MM.1S (cell line): ENCODE results near the gene BACE2.
A peak's percentile ranks its signal among the peaks of the same experiment; 100 is the strongest.

Source experiments
- DNase-seq: peaks from one replicate; pipeline ENCODE4 v3.0.0-alpha.2; 2015
- H2AFZ ChIP-seq: fragments of 300-600 bp; sonication (generic); 2 replicates; pipeline ENCODE4 v1.6.0; 2016; ENCODE audit warnings: antibody characterized with exemption, low read length
- H3F3A ChIP-seq: fragments of 300-600 bp; sonication (generic); 2 replicates; pipeline ENCODE4 v1.6.1; 2016; ENCODE audit warnings: mild to moderate bottlenecking, antibody characterized with exemption, low read length, moderate library complexity, mixed read lengths; ENCODE audit not compliant: insufficient read depth
- H3K27ac ChIP-seq: fragments of 300-600 bp; sonication (generic); 2 replicates; pipeline ENCODE4 v1.5.1; 2016; ENCODE audit warnings: mild to moderate bottlenecking, low read length
- H3K27me3 ChIP-seq: fragments of 300-600 bp; sonication (generic); replicated peaks from 2 replicates; pipeline ENCODE4 v1.6.0; 2016; ENCODE audit warnings: low read length; ENCODE audit not compliant: insufficient read depth
- H3K36me3 ChIP-seq: fragments of 300-600 bp; sonication (generic); replicated peaks from 2 replicates; pipeline ENCODE4 v1.6.1; 2016; ENCODE audit warnings: mild to moderate bottlenecking, low read length, mixed read lengths; ENCODE audit not compliant: insufficient read depth
- H3K4me1 ChIP-seq: fragments of 300-600 bp; sonication (generic); 2 replicates; pipeline ENCODE4 v1.6.1; 2016; ENCODE audit warnings: low read length, mixed read lengths
- H3K4me2 ChIP-seq: fragments of 300-600 bp; sonication (generic); 2 replicates; pipeline ENCODE4 v1.6.0; 2016; ENCODE audit warnings: low read depth, low read length
- H3K4me3 ChIP-seq: fragments of 300-600 bp; sonication (generic); 2 replicates; pipeline ENCODE4 v1.5.1; 2016; ENCODE audit warnings: low read length, mixed read lengths
- H3K79me2 ChIP-seq: fragments of 300-600 bp; sonication (generic); 2 replicates; pipeline ENCODE4 v1.6.1; 2016; ENCODE audit warnings: mixed run types, low read length, mixed read lengths
- H3K9ac ChIP-seq: fragments of 300-600 bp; sonication (generic); 2 replicates; pipeline ENCODE4 v1.6.1; 2016; ENCODE audit warnings: low read length, mixed read lengths
- H3K9me2 ChIP-seq: fragments of 300-600 bp; sonication (generic); replicated peaks from 2 replicates; pipeline ENCODE4 v1.6.1; 2016; ENCODE audit warnings: mild to moderate bottlenecking, low read length, mixed read lengths; ENCODE audit not compliant: insufficient read depth
- H3K9me3 ChIP-seq: fragments of 300-600 bp; sonication (generic); replicated peaks from 2 replicates; pipeline ENCODE4 v1.6.1; 2016; ENCODE audit warnings: mild to moderate bottlenecking, low read length, mixed read lengths; ENCODE audit not compliant: insufficient read depth
- H4K20me1 ChIP-seq: fragments of 300-600 bp; sonication (generic); 2 replicates; pipeline ENCODE4 v1.6.1; 2016; ENCODE audit warnings: mild to moderate bottlenecking, low read length, moderate library complexity, mixed read lengths; ENCODE audit not compliant: insufficient read depth
- EZH2 ChIP-seq: fragments of 300-600 bp; sonication (generic); optimal IDR thresholded peaks from 2 replicates; pipeline ENCODE3; 2017; ENCODE audit warnings: low read depth, mild to moderate bottlenecking, antibody characterized with exemption, low read length, mixed read lengths
- EZH2phosphoT487 ChIP-seq: fragments of 300-600 bp; sonication (generic); IDR thresholded peaks from 2 replicates; pipeline ENCODE4 v1.6.1; 2018; ENCODE audit warnings: antibody characterized with exemption, low read length
- TF ChIP-seq, protein P1 (sequence below): fragments of 300-600 bp; sonication (generic); IDR thresholded peaks from 2 replicates; pipeline ENCODE4 v1.5.1; 2016; ENCODE audit warnings: antibody characterized with exemption, low read length, mixed read lengths

BACE2 gene

DNA sequence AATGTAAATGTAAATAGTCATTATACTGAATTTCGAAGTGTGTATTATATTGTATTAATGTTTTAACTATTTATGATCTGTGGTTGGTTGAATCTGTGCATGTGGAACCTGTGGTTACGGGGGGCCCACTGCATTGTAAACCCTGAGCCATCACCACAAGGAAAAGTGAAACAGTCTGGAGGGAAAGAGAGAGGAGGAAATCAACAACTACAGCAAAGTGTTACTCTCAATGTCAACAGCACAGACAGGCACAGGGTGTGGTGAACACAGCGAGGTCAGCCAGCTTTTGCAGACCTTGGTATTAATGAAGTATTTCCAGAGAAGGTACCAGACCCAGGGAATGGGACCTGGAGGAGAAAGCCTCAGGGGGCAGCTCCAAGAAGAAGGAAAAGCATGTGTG lies 37.1 kb upstream of the BACE2 start:
- TF ChIP-seq EZH2phosphoT487 (no peak), EZH2 (no peak)
- TF ChIP-seq, protein P1, sequence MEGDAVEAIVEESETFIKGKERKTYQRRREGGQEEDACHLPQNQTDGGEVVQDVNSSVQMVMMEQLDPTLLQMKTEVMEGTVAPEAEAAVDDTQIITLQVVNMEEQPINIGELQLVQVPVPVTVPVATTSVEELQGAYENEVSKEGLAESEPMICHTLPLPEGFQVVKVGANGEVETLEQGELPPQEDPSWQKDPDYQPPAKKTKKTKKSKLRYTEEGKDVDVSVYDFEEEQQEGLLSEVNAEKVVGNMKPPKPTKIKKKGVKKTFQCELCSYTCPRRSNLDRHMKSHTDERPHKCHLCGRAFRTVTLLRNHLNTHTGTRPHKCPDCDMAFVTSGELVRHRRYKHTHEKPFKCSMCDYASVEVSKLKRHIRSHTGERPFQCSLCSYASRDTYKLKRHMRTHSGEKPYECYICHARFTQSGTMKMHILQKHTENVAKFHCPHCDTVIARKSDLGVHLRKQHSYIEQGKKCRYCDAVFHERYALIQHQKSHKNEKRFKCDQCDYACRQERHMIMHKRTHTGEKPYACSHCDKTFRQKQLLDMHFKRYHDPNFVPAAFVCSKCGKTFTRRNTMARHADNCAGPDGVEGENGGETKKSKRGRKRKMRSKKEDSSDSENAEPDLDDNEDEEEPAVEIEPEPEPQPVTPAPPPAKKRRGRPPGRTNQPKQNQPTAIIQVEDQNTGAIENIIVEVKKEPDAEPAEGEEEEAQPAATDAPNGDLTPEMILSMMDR, result no peak

DNA sequence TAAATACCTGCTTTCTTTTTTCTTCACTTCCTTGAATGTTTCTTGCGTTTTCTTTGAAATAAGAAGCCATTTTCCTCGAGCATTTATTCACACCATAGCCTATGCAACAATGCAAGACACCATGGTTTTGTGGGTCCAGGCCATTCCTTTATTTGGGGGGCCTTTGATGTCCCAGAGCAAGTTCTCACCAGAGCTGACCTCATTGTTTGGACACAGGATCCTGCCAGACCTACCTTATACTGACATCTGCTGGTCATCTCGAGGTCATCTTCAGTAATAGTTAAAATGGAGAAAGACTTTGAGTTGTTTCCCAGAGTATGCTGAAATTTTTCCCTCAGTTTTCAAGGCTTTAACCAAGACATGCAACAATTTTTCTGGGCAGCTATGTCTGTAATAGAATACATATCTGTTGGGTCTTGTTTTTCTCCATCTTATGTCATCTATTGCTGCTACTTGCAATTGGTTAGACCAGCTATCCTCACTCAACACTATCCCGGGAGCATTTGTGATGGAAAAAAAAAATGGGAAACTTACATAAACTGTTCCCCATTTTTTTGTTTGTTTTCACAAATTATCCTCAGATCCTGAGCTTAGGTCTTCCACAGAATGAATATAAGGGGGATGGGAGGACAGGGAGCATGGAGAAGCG lies 34.0 kb upstream of the BACE2 start:
- DNase-seq, result peak; percentile 59
- Histone ChIP-seq H2AFZ (no peak overlapping the region), H3K4me1 (no peaks in the 10 kb centered on the region)

More for the DNA sequence above, 37.1 kb upstream of the BACE2 start:
- H3K9me3 ChIP-seq, result no peaks in the 10 kb centered on the region
- H3K4me1 ChIP-seq, result no peaks in the 10 kb centered on the region
- H3K36me3 ChIP-seq, result no peaks in the 10 kb centered on the region
- no peak overlapping the region for H3K27ac ChIP-seq
- no peaks in the 10 kb centered on the region for H3F3A ChIP-seq
- H2AFZ ChIP-seq, result no peak overlapping the region
- H4K20me1 ChIP-seq, result no peaks in the 10 kb centered on the region
- no peaks in the 10 kb centered on the region for H3K79me2 ChIP-seq
- H3K9ac ChIP-seq, result no peak overlapping the region
- no peak overlapping the region for H3K4me3 ChIP-seq
- H3K27me3 ChIP-seq, result no peaks in the 10 kb centered on the region
- H3K4me2 ChIP-seq, result no peak overlapping the region
- no peak for DNase-seq
- H3K9me2 ChIP-seq, result no peaks in the 10 kb centered on the region

DNA sequence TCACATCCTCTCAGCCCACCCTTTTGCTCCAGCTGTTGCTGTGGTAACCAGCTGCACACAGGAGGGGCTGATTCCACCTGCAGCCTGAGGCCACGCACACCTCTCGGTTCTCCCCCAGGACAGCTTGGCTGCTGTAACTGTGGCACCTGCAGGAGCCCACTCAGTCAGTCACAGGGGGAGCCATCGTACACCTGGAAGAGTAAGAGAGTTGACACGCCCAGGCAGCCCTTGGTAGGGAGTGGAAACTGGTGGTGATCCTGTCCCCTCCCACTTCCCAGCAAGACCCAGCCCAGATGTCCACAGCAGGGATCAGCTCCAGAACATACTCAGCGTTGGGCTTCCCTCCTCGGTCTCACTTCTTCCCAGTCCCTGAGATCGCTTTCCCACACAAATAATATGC lies 32.2 kb upstream of the BACE2 start:
- Histone ChIP-seq H2AFZ (no peak overlapping the region), H3K9me2 (no peaks in the 10 kb centered on the region), H3K9ac (no peak overlapping the region), H3K4me3 (no peak overlapping the region), H4K20me1 (no peaks in the 10 kb centered on the region), H3K36me3 (no peaks in the 10 kb centered on the region), H3K9me3 (no peaks in the 10 kb centered on the region), H3K4me2 (no peak overlapping the region), H3K27me3 (0 out of 2 replicates have a peak, but pooled peaks cover 11% of the 10 kb centered on the region), H3K27ac (no peak overlapping the region), H3F3A (no peaks in the 10 kb centered on the region), H3K4me1 (no peaks in the 10 kb centered on the region), H3K79me2 (no peaks in the 10 kb centered on the region)
- DNase-seq, result no peak
- TF ChIP-seq EZH2phosphoT487, result no peak
- TF ChIP-seq EZH2, result no peak
- TF ChIP-seq, protein P1, result no peak

More for the DNA sequence above, 34.0 kb upstream of the BACE2 start:
- Histone ChIP-seq H4K20me1 (no peaks in the 10 kb centered on the region), H3K4me3 (no peak overlapping the region), H3K9me2 (no peaks in the 10 kb centered on the region), H3K36me3 (no peaks in the 10 kb centered on the region), H3K27ac (no peak overlapping the region), H3K79me2 (no peaks in the 10 kb centered on the region), H3F3A (no peaks in the 10 kb centered on the region), H3K27me3 (no peaks in the 10 kb centered on the region), H3K9me3 (no peaks in the 10 kb centered on the region), H3K9ac (no peak overlapping the region), H3K4me2 (no peak overlapping the region)
- no peak for TF ChIP-seq EZH2
- TF ChIP-seq, protein P1, result peak; percentile 85
